ENCODE results near the gene TMTC1. TPM values are rescaled to one million over a fixed set of nuclear protein-coding genes. Genes with fewer than 3 reads are reported as not detected.

TMTC1 gene
- total and polyA plus RNA-seq, 4 donors = 20.5 to 87.6 (median 34.5) TPM

DNA sequence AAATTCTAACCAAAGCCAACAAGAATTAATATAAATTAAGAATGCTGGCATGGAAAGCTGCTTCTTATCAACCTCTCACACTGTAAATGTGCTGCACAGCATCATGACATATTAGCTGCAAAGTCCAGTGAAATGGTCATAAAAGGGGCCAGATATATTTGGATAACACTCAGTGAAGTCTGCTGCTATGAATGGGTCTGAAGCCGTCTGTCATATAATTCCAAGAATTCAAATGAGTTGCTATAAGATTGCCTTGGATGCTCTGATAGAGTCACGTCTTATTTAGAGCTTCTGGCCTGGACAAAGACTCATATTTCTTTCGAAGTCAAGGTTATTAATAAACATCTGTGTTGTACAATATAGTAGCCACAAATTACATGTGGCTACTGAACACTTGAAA, 231.9 kb downstream of the TMTC1 start:
- Histone ChIP-seq H3K27me3 (ENCODE audit: control insufficient read depth, insufficient read depth, low read length) (no peaks in the 10 kb centered on the region), H3K27ac (ENCODE audit: low read depth, low read length) (no peak overlapping the region), H3K9me3 (ENCODE audit: control insufficient read depth, insufficient read depth, low read length) (no peaks in the 10 kb centered on the region), H3K4me1 (ENCODE audit: control insufficient read depth, insufficient read depth, low read length) (no peaks in the 10 kb centered on the region), H3K4me3 (ENCODE audit: low read depth, low read length) (no peak overlapping the region), H3K36me3 (ENCODE audit: control insufficient read depth, insufficient read depth, low read length) (no peaks in the 10 kb centered on the region)
- no peak for DNase-seq (ENCODE audit: low read depth in 4 of 6, low spot score in 6 of 6)
- 50% methylated on average over 1 of the region's 3 CpGs for WGBS (ENCODE audit: insufficient coverage)

DNA sequence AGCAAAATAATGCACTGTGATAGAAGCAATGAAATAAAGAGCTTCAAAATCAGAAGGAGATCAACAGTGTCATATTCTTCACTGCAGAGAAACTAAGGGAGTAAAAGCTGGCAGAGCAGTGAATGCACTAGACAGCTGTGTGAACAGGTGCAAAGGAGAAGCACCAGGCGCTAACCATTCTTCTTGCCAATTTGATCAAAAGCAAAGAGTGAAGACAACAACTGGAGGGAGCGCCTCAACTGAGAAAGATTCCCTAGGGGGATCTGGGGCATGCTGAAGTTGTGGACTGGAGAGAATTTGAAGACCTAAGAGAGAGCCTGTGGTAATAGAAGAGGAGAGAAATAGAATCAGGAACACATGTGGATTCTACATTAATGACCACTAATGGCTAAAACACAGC, 235.9 kb downstream of the TMTC1 start:
- Histone ChIP-seq H3K9me3 (ENCODE audit: control insufficient read depth, insufficient read depth, low read length) (no peaks in the 10 kb centered on the region), H3K27ac (ENCODE audit: low read depth, low read length) (no peak overlapping the region), H3K36me3 (ENCODE audit: control insufficient read depth, insufficient read depth, low read length) (no peaks in the 10 kb centered on the region), H3K4me1 (ENCODE audit: control insufficient read depth, insufficient read depth, low read length) (peaks cover 3% of the 10 kb centered on the region), H3K27me3 (ENCODE audit: control insufficient read depth, insufficient read depth, low read length) (no peaks in the 10 kb centered on the region), H3K4me3 (ENCODE audit: low read depth, low read length) (no peak overlapping the region)
- 80% methylated on average over 2 of the region's 2 CpGs for WGBS (ENCODE audit: insufficient coverage)
- DNase-seq (ENCODE audit: low read depth in 4 of 6, low spot score in 6 of 6) = no peak

DNA sequence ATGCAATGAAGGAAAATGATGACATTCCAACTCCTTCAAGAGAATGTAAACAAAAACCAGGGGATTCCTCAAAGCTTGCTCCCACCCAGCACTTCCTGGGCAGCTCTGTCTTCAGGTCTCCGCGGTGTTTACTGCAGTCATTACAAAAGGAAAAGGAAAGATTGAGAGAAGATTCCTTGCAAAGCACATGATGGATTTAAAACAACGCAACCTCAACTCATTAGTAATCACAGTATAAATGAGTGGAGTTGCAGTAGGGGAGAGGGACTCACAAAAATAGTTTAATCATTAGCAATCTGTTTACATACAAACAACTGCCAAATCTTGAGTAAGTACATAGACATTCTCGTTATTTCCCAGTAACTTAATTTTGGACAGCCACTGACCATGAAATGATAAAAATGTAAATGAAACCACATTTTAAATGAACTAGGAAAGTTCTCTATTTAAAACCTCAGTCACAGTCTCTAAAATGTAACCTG, 236.6 kb downstream of the TMTC1 start:
- no CpG with 5 or more reads among the region's 4 CpGs for WGBS (ENCODE audit: insufficient coverage)
- no peaks in the 10 kb centered on the region for H3K36me3 ChIP-seq (ENCODE audit: control insufficient read depth, insufficient read depth, low read length)
- no peaks in the 10 kb centered on the region for H3K27me3 ChIP-seq (ENCODE audit: control insufficient read depth, insufficient read depth, low read length)
- no peaks in the 10 kb centered on the region for H3K9me3 ChIP-seq (ENCODE audit: control insufficient read depth, insufficient read depth, low read length)
- H3K4me3 ChIP-seq (ENCODE audit: low read depth, low read length) = no peak overlapping the region
- H3K27ac ChIP-seq (ENCODE audit: low read depth, low read length) = no peak overlapping the region
- peaks cover 3% of the 10 kb centered on the region for H3K4me1 ChIP-seq (ENCODE audit: control insufficient read depth, insufficient read depth, low read length)
- peak in 1 of 6 donors; percentile 32 for DNase-seq (ENCODE audit: low read depth in 4 of 6, low spot score in 6 of 6)

DNA sequence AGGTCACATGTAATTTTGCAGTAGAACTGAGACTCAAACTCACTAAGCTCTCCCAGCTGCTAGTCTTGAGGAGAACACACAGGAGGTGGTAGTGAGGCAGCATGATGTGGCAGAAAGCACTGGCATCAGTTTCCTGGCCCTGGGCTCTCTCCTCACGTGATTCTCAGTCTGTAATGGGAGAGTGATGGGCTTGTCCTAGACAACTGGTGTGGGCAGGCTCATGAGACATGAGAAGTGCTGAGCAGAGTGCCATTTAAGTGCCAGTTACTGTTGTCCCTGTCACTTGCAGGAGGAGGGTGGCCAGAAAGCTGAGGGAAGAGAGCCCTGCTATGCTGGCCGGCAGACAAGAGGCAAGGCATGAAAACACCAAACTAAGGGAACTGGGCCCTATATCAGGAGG, 237.7 kb downstream of the TMTC1 start:
- DNase-seq (ENCODE audit: low read depth in 4 of 6, low spot score in 6 of 6) = peak in 1 of 6 donors; percentile 49
- Histone ChIP-seq H3K27me3 (ENCODE audit: control insufficient read depth, insufficient read depth, low read length) (no peaks in the 10 kb centered on the region), H3K9me3 (ENCODE audit: control insufficient read depth, insufficient read depth, low read length) (no peaks in the 10 kb centered on the region), H3K4me1 (ENCODE audit: control insufficient read depth, insufficient read depth, low read length) (peaks cover 3% of the 10 kb centered on the region), H3K27ac (ENCODE audit: low read depth, low read length) (no peak overlapping the region), H3K36me3 (ENCODE audit: control insufficient read depth, insufficient read depth, low read length) (no peaks in the 10 kb centered on the region), H3K4me3 (ENCODE audit: low read depth, low read length) (no peak overlapping the region)
- WGBS (ENCODE audit: insufficient coverage) = 65% methylated on average over 2 of the region's 2 CpGs

DNA sequence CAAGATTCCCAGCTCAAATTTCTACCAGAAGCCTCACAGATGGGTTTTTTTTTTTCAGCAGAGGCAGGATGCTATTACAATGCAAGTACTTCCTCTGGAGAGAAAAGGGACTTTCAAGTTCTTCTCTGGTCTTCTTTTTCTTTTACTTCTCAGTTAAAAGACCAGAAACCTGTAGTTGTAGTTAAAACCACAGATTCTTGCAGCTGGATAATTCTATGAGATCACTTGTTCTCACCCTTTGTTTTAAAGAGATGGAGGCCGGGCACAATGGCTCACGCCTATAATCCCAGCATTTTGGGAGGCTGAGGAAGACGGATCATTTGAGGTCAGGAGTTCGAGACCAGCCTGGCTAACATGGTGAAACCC, 238.7 kb downstream of the TMTC1 start:
- H3K27ac ChIP-seq (ENCODE audit: low read depth, low read length) = no peak overlapping the region
- H3K9me3 ChIP-seq (ENCODE audit: control insufficient read depth, insufficient read depth, low read length) = no peaks in the 10 kb centered on the region
- 100% methylated on average over 1 of the region's 4 CpGs for WGBS (ENCODE audit: insufficient coverage)
- H3K27me3 ChIP-seq (ENCODE audit: control insufficient read depth, insufficient read depth, low read length) = no peaks in the 10 kb centered on the region
- H3K36me3 ChIP-seq (ENCODE audit: control insufficient read depth, insufficient read depth, low read length) = no peaks in the 10 kb centered on the region
- no peak overlapping the region for H3K4me3 ChIP-seq (ENCODE audit: low read depth, low read length)
- H3K4me1 ChIP-seq (ENCODE audit: control insufficient read depth, insufficient read depth, low read length) = peaks cover 3% of the 10 kb centered on the region
- DNase-seq (ENCODE audit: low read depth in 4 of 6, low spot score in 6 of 6) = no peak

DNA sequence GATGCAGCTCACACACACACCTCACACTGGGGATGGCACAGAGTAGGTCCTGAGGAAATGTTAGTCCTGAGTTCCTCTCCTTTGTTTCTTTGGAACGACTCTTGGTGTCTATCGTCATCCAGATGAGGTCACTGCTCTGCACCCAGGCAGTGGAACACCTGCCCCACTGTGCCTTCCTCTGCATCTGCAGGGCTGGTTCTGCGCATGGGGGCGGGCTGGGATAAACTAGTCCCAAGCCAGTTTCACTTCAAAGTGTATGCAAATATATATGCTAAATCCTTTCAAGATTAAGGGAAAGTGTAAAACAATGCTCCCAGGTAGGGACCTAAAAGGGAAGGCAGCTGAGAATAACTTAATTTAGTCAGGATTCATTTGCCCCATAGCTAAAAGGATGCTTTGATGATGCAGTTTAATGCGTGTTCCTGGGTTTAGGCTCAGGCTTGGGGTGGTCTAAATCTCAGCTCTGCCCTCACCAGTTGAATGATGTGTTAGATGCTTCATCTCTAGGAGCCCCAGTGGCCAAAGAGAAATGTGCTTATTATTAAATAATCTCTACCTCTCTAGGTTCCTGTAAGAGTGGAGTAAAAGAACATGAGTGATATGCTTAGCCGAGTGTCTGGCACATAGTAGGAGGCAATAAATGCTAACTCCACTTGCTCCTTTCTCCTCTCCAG, 239.2 kb downstream of the TMTC1 start:
- Histone ChIP-seq H3K36me3 (ENCODE audit: control insufficient read depth, insufficient read depth, low read length) (no peaks in the 10 kb centered on the region), H3K4me3 (ENCODE audit: low read depth, low read length) (no peak overlapping the region), H3K4me1 (ENCODE audit: control insufficient read depth, insufficient read depth, low read length) (peaks cover 3% of the 10 kb centered on the region), H3K27ac (ENCODE audit: low read depth, low read length) (no peak overlapping the region), H3K9me3 (ENCODE audit: control insufficient read depth, insufficient read depth, low read length) (no peaks in the 10 kb centered on the region), H3K27me3 (ENCODE audit: control insufficient read depth, insufficient read depth, low read length) (no peaks in the 10 kb centered on the region)
- 76% methylated on average over 3 of the region's 6 CpGs for WGBS (ENCODE audit: insufficient coverage)
- DNase-seq (ENCODE audit: low read depth in 4 of 6, low spot score in 6 of 6) = no peak

DNA sequence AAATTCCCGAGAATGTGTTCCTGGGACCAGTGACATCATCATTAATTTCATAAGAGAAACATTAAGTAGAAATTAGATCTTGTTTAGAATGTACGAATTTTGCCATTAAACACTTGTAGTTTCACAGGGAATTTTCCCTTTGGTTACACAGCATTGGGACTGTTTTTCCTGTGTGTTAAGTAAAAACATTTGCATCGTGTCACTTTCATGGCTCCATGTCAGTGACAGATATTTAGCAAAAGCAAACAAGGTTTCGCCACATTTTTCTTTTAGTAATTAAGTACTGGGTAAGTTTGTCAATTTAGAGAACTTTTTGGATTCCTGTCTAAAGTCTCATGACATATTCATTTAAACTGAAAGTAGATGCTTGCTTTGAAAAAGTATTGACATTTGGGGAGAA, 240.7 kb downstream of the TMTC1 start:
- no peaks in the 10 kb centered on the region for H3K27me3 ChIP-seq (ENCODE audit: control insufficient read depth, insufficient read depth, low read length)
- no peak for DNase-seq (ENCODE audit: low read depth in 4 of 6, low spot score in 6 of 6)

DNA sequence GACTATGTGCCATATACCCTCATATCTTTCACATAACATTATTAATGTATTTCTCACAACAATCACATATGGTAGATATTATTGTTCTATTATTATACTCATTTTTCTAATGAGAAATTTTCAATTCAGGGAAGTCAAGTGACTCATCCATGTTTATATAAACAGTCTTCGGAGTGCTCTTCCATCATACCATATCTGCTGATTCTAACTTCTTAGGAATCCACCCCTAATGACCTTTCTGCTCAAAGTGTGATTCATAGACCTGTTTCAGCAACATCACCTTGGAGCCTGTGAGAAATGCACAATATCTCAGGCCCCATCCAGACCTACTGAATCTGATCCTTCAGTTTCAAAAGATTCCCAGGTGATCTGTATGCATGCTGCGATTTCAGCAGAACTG, 246.4 kb downstream of the TMTC1 start:
- Histone ChIP-seq H3K27ac (ENCODE audit: low read depth, low read length) (no peak overlapping the region), H3K4me3 (ENCODE audit: low read depth, low read length) (no peak overlapping the region), H3K4me1 (ENCODE audit: control insufficient read depth, insufficient read depth, low read length) (no peaks in the 10 kb centered on the region), H3K36me3 (ENCODE audit: control insufficient read depth, insufficient read depth, low read length) (no peaks in the 10 kb centered on the region), H3K27me3 (ENCODE audit: control insufficient read depth, insufficient read depth, low read length) (no peaks in the 10 kb centered on the region), H3K9me3 (ENCODE audit: control insufficient read depth, insufficient read depth, low read length) (no peaks in the 10 kb centered on the region)
- no peak for DNase-seq (ENCODE audit: low read depth in 4 of 6, low spot score in 6 of 6)
- WGBS (ENCODE audit: insufficient coverage) = 80% methylated on average over 1 of the region's 2 CpGs

More for the DNA sequence above, 240.7 kb downstream of the TMTC1 start:
- 50% methylated on average over 1 of the region's 4 CpGs for WGBS (ENCODE audit: insufficient coverage)
- Histone ChIP-seq H3K4me1 (ENCODE audit: control insufficient read depth, insufficient read depth, low read length) (peaks cover 3% of the 10 kb centered on the region), H3K36me3 (ENCODE audit: control insufficient read depth, insufficient read depth, low read length) (no peaks in the 10 kb centered on the region), H3K27ac (ENCODE audit: low read depth, low read length) (no peak overlapping the region), H3K9me3 (ENCODE audit: control insufficient read depth, insufficient read depth, low read length) (no peaks in the 10 kb centered on the region), H3K4me3 (ENCODE audit: low read depth, low read length) (no peak overlapping the region)

DNA sequence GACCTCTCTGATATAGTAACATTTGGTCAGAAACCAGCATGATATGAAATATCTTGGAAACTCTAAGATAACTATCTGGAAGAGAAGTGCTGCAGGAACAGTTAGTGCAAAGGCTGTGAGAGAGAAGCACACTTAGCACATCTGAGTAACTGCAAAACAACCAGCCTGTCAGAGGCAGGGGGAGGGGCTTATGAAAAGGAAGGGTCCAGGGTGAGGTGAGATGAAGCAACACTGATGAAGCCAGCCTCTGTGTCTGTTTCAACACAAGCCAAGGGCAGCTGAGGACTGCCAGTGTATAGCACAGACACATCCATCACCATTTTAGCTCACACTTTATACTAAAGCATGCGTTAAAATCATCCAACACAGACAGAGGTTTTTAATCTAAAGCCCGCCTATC, 248.8 kb downstream of the TMTC1 start:
- Histone ChIP-seq H3K27me3 (ENCODE audit: control insufficient read depth, insufficient read depth, low read length) (no peaks in the 10 kb centered on the region), H3K4me3 (ENCODE audit: low read depth, low read length) (no peak overlapping the region), H3K27ac (ENCODE audit: low read depth, low read length) (no peak overlapping the region), H3K4me1 (ENCODE audit: control insufficient read depth, insufficient read depth, low read length) (no peaks in the 10 kb centered on the region), H3K36me3 (ENCODE audit: control insufficient read depth, insufficient read depth, low read length) (no peaks in the 10 kb centered on the region), H3K9me3 (ENCODE audit: control insufficient read depth, insufficient read depth, low read length) (no peaks in the 10 kb centered on the region)
- peak in 2 of 6 donors; percentile 10 to 68 for DNase-seq (ENCODE audit: low read depth in 4 of 6, low spot score in 6 of 6)
- no CpG with 5 or more reads among the region's 2 CpGs for WGBS (ENCODE audit: insufficient coverage)

DNA sequence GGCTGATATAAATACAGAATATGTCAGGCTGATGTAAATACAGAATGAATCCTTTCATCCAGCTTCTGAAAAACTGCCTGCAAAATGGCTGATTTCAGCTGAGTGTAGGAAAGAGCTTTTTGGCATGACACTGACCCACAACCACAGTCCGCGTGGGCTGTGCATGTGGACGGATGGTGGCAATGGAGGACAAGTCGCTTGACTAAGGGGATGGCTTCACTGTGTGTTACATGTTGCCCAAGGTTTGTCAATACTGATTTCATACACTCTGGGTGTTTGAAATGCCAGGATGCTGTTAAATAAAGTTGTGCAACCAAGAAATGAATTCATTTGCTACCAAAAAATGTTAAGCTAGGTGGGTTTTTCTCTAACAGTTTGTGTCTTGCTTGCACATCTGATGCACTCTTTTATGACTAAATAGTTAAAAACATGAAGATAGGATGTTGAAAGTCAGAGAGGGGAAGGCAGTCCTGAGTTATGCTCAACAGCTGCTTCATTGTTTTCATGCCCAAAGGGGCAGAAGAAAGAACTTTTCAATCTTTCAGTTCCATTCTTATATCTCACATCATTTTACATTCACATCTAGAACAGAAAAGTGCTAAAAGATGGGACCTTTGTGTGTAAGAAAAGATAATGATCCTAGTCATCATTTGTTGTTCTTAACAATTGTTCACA, 249.8 kb downstream of the TMTC1 start:
- no peak overlapping the region for H3K27ac ChIP-seq (ENCODE audit: low read depth, low read length)
- no peaks in the 10 kb centered on the region for H3K36me3 ChIP-seq (ENCODE audit: control insufficient read depth, insufficient read depth, low read length)
- no peak overlapping the region for H3K4me3 ChIP-seq (ENCODE audit: low read depth, low read length)
- DNase-seq (ENCODE audit: low read depth in 4 of 6, low spot score in 6 of 6) = no peak
- H3K27me3 ChIP-seq (ENCODE audit: control insufficient read depth, insufficient read depth, low read length) = no peaks in the 10 kb centered on the region
- no peaks in the 10 kb centered on the region for H3K9me3 ChIP-seq (ENCODE audit: control insufficient read depth, insufficient read depth, low read length)
- H3K4me1 ChIP-seq (ENCODE audit: control insufficient read depth, insufficient read depth, low read length) = no peaks in the 10 kb centered on the region
- 30% methylated on average over 3 of the region's 4 CpGs for WGBS (ENCODE audit: insufficient coverage)

All from spinal cord (tissue), 10 donors.